Measurements from ENCODE around the gene SLC30A10.
A peak's percentile ranks its signal among the peaks of the same experiment; 100 is the strongest.
"Not testable (repeated sequence)": the region's sequence is repeated elsewhere in the genome, so short reads cannot be mapped to it uniquely, and the experiment has no call there.

Gene SLC30A10

DNA sequence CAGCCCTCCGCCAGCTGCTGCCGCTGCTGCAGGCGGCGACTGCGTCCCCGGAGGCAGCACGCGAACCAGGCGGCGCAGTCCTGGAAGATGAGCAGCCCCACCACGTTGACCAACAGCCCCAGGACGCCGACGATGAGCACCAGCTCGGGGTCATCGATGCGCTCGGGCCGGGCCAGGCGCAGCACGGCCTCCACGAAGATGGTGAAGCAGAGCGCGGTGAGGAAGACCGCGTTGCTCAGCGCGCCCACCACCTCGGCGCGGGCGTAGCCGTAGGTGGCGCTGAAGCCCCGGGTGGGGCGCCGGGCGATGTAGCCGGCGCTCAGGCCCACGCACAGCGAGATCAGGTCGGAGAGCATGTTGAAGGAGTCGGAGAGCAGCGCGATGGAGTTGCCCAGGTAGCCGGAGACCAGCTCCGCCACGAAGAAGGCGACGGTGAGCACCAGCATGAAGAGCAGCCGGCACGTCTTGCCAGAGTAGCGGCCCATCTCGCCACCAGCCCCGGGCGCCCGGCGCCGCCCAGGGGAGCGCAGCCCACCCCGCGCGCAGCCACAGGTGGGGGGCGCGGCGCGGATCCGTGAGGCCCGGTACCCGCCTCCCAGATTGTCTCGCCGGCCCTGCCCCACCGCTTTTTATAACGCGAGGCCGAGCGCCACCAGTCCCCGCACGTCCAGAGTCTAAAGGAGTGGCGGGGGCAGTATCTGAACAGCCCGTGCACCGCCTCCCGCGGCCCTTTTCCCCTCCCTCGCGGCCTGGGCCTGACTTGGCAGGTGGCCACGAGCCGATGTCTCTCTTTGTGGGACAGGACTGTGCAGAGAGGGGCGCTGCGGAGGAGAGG lies at the start of gene SLC30A10:
TSS of gene SLC30A10 (minus strand) at position 602 of the 835 bp plus-strand sequence. CDS start at position 485, 117 bp downstream.
- Mint-ChIP-seq H3K27me3 (ENCODE audit: low read depth) (peaks cover 45% of the 10 kb centered on the region), H3K4me3 (peak within 1 kb of the TSS; percentile 66), H3K4me1 (ENCODE audit: low read depth) (no peaks in the 10 kb centered on the region), H3K36me3 (ENCODE audit: low read depth) (no peaks in the 10 kb centered on the region), H3K27ac (no peak within 1 kb of the TSS), H3K9me3 (no peaks in the 10 kb centered on the region)

DNA sequence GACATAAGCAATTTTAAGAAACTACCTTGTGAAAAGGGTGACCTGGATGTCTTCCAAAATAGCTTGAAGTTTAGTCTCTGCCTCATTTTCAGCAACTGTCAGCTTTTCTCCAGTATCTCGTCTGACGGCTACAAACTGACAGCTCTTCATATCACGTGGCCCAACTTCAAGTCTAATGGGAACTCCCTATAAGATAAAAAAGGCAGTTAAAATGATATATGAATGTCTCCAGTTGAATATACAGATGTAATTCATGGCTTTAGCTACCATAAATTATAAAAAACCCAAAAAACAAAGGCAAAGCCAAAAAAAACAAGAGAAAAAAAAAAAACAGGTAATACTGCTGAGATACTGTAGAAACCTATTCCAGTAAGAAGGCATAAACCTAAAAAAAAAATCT lies 44.9 kb upstream of the SLC30A10 start:
- H3K27ac Mint-ChIP-seq = no peak overlapping the region
- no peaks in the 10 kb centered on the region for H3K4me1 Mint-ChIP-seq (ENCODE audit: low read depth)
- H3K27me3 Mint-ChIP-seq (ENCODE audit: low read depth) = no peaks in the 10 kb centered on the region
- peaks cover 17% of the 10 kb centered on the region for H3K36me3 Mint-ChIP-seq (ENCODE audit: low read depth)
- no peaks in the 10 kb centered on the region for H3K9me3 Mint-ChIP-seq
- H3K4me3 Mint-ChIP-seq = no peak overlapping the region

DNA sequence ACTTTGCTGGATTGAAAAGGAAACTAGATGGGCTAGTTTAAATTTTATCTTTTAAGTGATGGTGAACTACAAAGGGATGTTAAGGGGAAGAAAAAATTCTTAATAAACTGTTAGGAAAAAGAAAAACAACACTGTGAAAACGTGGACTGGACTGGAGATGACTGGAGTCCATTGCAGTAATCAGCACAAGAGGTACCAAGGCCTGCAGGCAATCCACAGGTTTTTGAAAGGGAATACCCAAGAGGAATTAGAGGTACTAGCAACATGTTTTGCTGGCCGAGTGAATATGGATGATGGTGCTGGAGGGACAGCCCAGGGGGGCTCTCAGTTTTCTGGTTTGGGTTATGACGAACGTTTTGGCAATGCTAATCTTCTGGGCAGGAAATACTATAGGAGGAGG lies 39.0 kb upstream of the SLC30A10 start:
- Mint-ChIP-seq H3K4me3 (no peak overlapping the region), H3K4me1 (ENCODE audit: low read depth) (peaks cover 7% of the 10 kb centered on the region), H3K36me3 (ENCODE audit: low read depth) (peaks cover 19% of the 10 kb centered on the region), H3K9me3 (no peaks in the 10 kb centered on the region), H3K27ac (no peak overlapping the region), H3K27me3 (ENCODE audit: low read depth) (peaks cover 5% of the 10 kb centered on the region)

DNA sequence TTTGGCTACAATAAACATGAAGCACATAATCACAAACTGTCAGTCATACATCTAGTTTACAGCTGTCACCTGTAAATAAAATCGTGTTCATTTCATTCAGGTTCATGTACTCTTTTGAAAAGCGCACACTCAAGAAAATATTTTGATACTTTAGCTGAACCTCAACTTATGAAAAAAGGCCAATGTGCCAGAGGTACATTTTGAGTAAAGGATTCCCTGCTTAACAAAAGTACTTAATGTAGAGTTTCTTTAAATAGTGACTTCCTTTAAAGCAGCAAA lies 37.7 kb upstream of the SLC30A10 start:
- Mint-ChIP-seq H3K4me1 (ENCODE audit: low read depth) (peaks cover 9% of the 10 kb centered on the region), H3K27ac (no peak overlapping the region), H3K36me3 (ENCODE audit: low read depth) (peaks cover 17% of the 10 kb centered on the region), H3K27me3 (ENCODE audit: low read depth) (peaks cover 8% of the 10 kb centered on the region), H3K4me3 (no peak overlapping the region), H3K9me3 (no peaks in the 10 kb centered on the region)

DNA sequence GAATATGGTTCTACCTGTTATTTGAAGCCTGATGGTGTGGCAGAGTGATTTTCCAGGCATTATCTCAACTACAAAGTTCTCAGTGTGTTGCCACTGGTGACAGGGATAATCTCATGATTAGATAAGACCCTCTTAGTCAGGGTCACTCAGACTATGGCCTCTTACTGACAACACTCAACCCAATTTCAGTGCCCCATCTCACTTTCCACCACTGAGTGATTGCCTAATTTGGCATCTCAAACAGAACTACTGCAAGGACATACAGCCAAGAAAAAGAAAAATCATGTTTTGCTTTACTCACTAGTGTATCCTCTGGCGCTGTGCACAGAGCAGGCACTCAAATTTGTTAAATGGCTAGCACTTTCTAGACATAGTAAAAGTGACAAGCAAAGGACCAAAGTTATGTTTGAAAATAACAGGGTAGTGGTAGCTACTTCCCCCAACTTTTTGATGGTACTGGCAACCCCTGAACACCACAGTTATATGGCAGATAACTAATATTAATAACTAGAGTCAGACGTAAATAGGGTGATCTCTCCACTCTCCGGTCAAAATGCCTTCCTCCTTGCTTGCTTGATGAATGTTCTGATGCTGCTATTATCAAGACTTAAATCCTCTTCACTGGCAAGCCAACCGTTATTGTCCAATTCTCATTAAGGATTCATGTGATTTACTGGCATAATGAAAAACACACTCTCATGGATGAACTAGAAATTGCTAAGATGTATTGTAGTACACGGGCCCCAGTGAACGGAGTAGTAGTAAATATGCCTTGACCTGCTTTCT lies 37.1 kb upstream of the SLC30A10 start:
- Mint-ChIP-seq H3K4me3 (no peak overlapping the region), H3K36me3 (ENCODE audit: low read depth) (peaks cover 17% of the 10 kb centered on the region), H3K27me3 (ENCODE audit: low read depth) (peaks cover 8% of the 10 kb centered on the region), H3K9me3 (no peaks in the 10 kb centered on the region), H3K27ac (no peak overlapping the region), H3K4me1 (ENCODE audit: low read depth) (peaks cover 9% of the 10 kb centered on the region)

DNA sequence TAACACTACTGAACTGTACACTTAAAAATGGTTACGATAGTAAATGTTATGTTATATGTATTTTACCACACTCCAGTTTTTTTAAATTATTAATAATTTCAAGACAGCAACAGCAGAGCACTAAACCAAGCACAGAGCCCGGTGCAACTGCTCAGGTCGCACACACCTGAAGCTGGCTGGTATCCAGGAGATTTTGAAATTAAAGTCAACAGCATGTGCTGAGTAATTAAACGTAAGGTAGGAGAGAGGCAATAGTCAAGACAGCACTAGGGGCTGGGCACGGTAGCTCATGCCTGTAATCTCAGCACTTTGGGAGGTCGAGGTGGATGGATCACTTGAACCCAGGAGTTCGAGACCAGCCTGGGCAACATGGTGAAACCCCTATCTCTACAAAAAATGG lies 35.1 kb upstream of the SLC30A10 start:
- H3K27ac Mint-ChIP-seq = no peak overlapping the region
- peaks cover 9% of the 10 kb centered on the region for H3K4me1 Mint-ChIP-seq (ENCODE audit: low read depth)
- H3K9me3 Mint-ChIP-seq = no peaks in the 10 kb centered on the region
- H3K4me3 Mint-ChIP-seq = no peak overlapping the region
- H3K36me3 Mint-ChIP-seq (ENCODE audit: low read depth) = peaks cover 14% of the 10 kb centered on the region
- peaks cover 11% of the 10 kb centered on the region for H3K27me3 Mint-ChIP-seq (ENCODE audit: low read depth)

DNA sequence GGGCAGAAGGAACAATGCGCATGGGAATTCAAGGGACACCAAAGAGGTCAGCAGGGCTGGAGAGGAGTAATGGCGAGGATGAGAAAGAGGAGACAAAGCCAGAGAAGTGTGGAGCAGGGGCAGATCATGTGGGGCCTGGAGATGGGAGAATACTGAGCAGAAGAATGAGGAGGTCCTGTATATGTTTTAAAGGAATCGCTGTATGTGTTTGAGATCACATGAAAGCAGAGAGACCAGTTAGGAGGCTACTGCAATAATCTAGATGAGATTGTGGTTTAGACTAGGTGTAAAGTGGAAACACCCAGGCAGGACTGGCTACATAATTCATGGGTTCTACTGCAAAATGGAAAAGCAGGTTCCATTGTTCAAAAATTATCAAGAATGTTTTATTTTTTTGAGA lies 33.3 kb upstream of the SLC30A10 start:
- no peak overlapping the region for H3K27ac Mint-ChIP-seq
- H3K9me3 Mint-ChIP-seq = no peaks in the 10 kb centered on the region
- H3K27me3 Mint-ChIP-seq (ENCODE audit: low read depth) = peaks cover 12% of the 10 kb centered on the region
- no peaks in the 10 kb centered on the region for H3K36me3 Mint-ChIP-seq (ENCODE audit: low read depth)
- no peak overlapping the region for H3K4me3 Mint-ChIP-seq
- H3K4me1 Mint-ChIP-seq (ENCODE audit: low read depth) = peaks cover 1% of the 10 kb centered on the region

DNA sequence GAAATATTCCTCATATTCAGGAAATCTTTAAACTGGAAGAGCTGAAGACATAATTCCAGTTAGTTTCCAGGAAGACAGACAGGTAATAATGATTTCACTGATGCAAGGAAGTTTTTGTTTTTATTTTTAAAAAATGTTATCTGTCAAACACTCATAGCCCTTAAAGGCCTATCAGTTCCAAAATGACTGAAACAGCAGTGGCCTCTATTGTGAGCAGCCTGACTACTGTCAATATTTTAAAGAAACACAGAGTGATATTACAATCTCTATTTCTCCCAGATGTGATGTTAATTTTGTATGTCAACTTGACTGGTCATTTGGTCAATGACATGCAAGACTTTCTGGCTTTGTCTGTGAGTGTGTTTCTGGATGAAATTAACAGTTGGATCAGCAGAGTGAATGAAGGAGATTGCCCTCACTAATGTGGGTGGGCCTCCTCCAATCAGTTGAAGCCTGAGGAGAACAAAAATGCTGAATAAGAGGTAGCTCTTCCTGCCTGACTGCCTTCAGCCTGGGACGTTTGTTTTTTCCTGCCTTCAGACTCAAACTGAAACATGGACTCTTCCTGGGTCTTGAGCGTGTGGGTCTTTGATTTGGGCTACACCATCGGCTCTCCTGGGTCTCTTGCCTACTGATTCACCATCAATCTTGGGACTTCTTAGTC lies 31.3 kb upstream of the SLC30A10 start:
- Mint-ChIP-seq H3K4me1 (ENCODE audit: low read depth) (peaks cover 1% of the 10 kb centered on the region), H3K27me3 (ENCODE audit: low read depth) (peaks cover 12% of the 10 kb centered on the region), H3K4me3 (no peak overlapping the region), H3K9me3 (no peaks in the 10 kb centered on the region), H3K27ac (no peak overlapping the region), H3K36me3 (ENCODE audit: low read depth) (no peaks in the 10 kb centered on the region)

DNA sequence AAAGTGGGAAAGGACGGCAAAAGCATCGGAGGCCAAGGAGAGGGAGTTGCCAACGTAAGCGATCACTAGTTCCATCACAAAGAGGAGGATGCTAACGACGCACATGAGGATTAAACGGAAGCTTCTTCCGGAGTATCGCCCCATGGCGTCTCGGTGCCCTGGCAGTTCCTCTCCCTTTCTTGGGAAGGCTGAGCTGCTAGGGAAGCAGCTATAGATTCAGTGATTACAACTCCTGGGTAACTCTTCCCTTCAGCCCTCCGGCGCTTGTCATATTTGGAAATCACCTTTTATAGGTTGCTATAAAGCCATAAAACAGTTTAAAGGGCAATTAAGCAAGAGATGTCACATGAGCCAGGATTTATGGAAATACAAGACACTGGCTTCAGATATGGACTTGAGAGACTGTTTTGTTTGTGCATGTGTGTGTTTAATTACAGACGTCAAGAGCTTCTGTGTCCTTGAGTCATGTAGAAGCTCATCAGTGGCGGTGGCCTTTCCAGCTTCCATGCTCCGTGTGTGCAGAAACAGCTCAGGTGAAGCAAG lies 30.6 kb upstream of the SLC30A10 start:
- Mint-ChIP-seq H3K4me1 (ENCODE audit: low read depth) (peaks cover 1% of the 10 kb centered on the region), H3K27me3 (ENCODE audit: low read depth) (peaks cover 10% of the 10 kb centered on the region), H3K4me3 (no peak overlapping the region), H3K27ac (no peak overlapping the region), H3K9me3 (no peaks in the 10 kb centered on the region), H3K36me3 (ENCODE audit: low read depth) (no peaks in the 10 kb centered on the region)

DNA sequence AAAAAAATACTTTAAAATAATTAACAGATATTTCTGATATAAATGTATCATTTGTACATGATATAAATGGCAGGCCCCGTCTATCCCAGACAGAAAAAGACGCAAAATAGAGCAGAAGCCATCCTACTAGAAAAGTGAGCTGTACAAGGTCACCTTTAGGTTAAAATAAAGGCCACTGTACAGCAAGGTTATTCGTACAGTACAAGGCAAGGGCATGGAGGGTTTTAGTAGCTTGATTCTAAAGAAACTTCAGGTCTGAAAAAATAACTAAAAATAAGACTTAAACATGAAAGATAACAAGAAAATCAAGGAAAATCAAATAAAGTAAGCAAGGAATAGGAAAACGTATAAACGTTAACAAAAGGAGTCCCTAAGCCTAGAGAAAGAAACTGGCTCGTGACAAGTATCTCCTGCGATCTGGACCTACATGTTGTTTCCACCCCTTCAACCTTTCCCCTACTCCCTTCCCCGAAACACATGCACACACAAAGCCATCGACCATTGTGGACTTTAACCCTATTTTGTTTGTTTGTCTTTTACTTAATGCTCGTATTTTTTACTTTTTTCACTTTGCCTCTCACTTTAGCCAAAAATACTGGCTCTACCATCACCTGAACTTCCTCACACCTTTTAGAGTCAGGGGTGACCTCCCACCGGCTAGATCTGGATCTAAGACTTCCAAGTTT lies 26.5 kb upstream of the SLC30A10 start:
- Mint-ChIP-seq H3K9me3 (no peaks in the 10 kb centered on the region), H3K36me3 (ENCODE audit: low read depth) (no peaks in the 10 kb centered on the region), H3K4me3 (no peak overlapping the region), H3K27me3 (ENCODE audit: low read depth) (peaks cover 7% of the 10 kb centered on the region), H3K4me1 (ENCODE audit: low read depth) (no peaks in the 10 kb centered on the region), H3K27ac (no peak overlapping the region)

DNA sequence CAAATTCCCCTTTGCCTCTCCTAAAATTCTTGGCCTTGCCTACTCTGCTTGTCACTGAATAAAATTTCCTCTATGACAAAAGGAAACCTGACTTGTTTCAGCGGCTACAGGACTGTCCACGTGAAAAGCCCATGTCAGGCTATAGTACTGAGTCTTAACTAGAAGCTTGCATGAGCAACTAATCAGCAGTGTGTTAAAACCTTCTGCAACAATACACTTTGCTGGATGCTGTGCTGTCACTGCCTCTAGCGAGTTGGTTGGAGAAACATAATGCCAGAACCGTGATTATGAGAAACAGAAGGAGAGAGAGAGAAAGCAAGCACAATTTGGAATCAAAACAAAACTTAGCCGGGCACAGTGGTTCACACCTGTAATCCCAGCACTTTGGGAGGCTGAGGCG lies 25.7 kb upstream of the SLC30A10 start:
- H3K4me1 Mint-ChIP-seq (ENCODE audit: low read depth) = no peaks in the 10 kb centered on the region
- no peak overlapping the region for H3K4me3 Mint-ChIP-seq
- H3K36me3 Mint-ChIP-seq (ENCODE audit: low read depth) = no peaks in the 10 kb centered on the region
- H3K27ac Mint-ChIP-seq = no peak overlapping the region
- H3K27me3 Mint-ChIP-seq (ENCODE audit: low read depth) = peaks cover 7% of the 10 kb centered on the region
- H3K9me3 Mint-ChIP-seq = no peaks in the 10 kb centered on the region

DNA sequence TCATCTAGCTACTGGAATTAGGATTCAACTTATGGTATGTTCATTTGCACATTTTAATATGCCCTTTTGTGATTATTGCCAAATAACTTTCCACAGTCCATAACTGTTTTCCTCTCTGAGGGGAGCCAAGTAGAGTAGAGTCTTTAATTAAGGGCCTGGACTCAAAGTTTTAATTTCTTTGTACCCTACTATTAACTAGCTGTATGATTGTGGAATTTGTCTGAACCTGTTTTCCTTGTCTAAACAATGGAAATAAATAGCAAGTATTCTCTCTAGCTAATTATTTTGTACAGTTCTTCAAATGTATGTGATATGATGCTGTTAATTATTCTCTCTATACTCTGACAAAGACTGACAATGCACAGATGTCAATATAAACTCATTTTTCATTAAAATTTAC lies 24.0 kb upstream of the SLC30A10 start:
- Mint-ChIP-seq H3K27ac (no peak overlapping the region), H3K4me3 (no peak overlapping the region), H3K9me3 (no peaks in the 10 kb centered on the region), H3K4me1 (ENCODE audit: low read depth) (no peaks in the 10 kb centered on the region), H3K36me3 (ENCODE audit: low read depth) (no peaks in the 10 kb centered on the region), H3K27me3 (ENCODE audit: low read depth) (peaks cover 3% of the 10 kb centered on the region)

DNA sequence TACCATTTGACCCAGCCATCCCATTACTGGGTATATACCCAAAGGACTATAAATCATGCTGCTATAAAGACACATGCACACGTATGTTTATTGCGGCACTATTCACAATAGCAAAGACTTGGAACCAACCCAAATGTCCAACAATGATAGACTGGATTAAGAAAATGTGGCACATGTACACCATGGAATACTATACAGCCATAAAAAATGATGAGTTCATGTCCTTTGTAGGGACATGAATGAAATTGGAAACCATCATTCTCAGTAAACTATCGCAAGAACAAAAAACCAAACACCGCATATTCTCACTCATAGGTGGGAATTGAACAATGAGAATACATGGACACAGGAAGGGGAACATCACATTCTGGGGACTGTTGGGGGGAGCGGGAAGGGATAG lies 20.9 kb upstream of the SLC30A10 start:
- not testable (repeated sequence) for H3K36me3 Mint-ChIP-seq (ENCODE audit: low read depth); H3K4me3 Mint-ChIP-seq; H3K9me3 Mint-ChIP-seq; H3K27ac Mint-ChIP-seq; H3K4me1 Mint-ChIP-seq (ENCODE audit: low read depth)
- H3K27me3 Mint-ChIP-seq (ENCODE audit: low read depth) = peaks cover 13% of the 10 kb centered on the region

DNA sequence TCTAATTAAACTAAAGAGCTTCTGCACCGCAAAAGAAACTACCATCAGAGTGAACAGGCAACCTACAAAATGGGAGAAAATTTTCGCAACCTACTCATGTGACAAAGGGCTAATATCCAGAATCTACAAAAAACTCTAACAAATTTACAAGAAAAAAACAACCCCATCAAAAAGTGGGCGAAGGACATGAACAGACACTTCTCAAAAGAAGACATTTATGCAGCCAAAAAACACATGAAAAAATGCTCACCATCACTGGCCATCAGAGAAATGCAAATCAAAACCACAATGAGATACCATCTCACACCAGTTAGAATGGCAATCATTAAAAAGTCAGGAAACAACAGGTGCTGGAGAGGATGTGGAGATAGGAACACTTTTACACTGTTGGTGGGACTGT lies 20.4 kb upstream of the SLC30A10 start:
- H3K27me3 Mint-ChIP-seq (ENCODE audit: low read depth); H3K9me3 Mint-ChIP-seq; H3K4me3 Mint-ChIP-seq; H3K27ac Mint-ChIP-seq; H3K36me3 Mint-ChIP-seq (ENCODE audit: low read depth); H3K4me1 Mint-ChIP-seq (ENCODE audit: low read depth): not testable (repeated sequence)

Measured in T-helper 1 cell treated with Interleukin-12 subunit alpha and Interleukin-12 subunit beta and Interleukin-4 antibody, amounts not matched to agents 30 μg/mL and 1 μg/mL, for 36 hours (primary cell).